A673 (cell line): Measurements from ENCODE around the gene SIVA1. TPM values are rescaled to one million over a fixed set of nuclear protein-coding genes. Genes with fewer than 3 reads are reported as not detected.

Experiments used
- BruUV-seq: library from RNA; stranded (reverse); fragments of 400-500 nt; replicated peaks from 2 replicates; lab custom pipeline; 2021; lab: Mats Ljungman, UMichigan
- CTCF ChIA-PET: fragments of 300-600 bp; sonication (Branson Sonifier 250); formaldehyde crosslinking; loops from one replicate; lab custom pipeline; 2022; ENCODE audit warnings: antibody characterized with exemption; lab: Charles Lee
- POLR2A ChIA-PET: fragments of 300-600 bp; sonication (Branson Sonifier 250); formaldehyde crosslinking; loops from one replicate; lab custom pipeline; 2022; ENCODE audit warnings: antibody characterized with exemption; ENCODE audit not compliant: low non-redundant PET; lab: Charles Lee
- DNase-seq: peaks from one replicate; pipeline ENCODE4 v3.0.0-alpha.2; 2015; ENCODE audit warnings: low spot score
- H3K27ac ChIP-seq: fragments of 200-600 bp; sonication (generic); 2 replicates; pipeline ENCODE4 v1.5.1; 2016; ENCODE audit warnings: mixed run types, low read depth, mild to moderate bottlenecking, mixed read lengths, antibody characterized with exemption, low read length; ENCODE audit not compliant: poor library complexity, severe bottlenecking
- H3K27me3 ChIP-seq: fragments of 200-600 bp; sonication (generic); replicated peaks from 2 replicates; pipeline ENCODE4 v1.6.1; 2017; ENCODE audit warnings: mixed run types, low read depth, mild to moderate bottlenecking, mixed read lengths, antibody characterized with exemption, low read length; ENCODE audit not compliant: insufficient read depth, poor library complexity
- H3K36me3 ChIP-seq: fragments of 200-600 bp; sonication (generic); 2 replicates; pipeline ENCODE4 v1.6.1; 2016; ENCODE audit warnings: mixed run types, mild to moderate bottlenecking, mixed read lengths, antibody characterized with exemption, low read length; ENCODE audit not compliant: insufficient read depth, poor library complexity, severe bottlenecking
- H3K4me1 ChIP-seq: fragments of 200-600 bp; sonication (generic); 2 replicates; pipeline ENCODE4 v1.6.1; 2017; ENCODE audit warnings: mixed run types, mild to moderate bottlenecking, mixed read lengths, antibody characterized with exemption, low read length; ENCODE audit not compliant: insufficient read depth, poor library complexity, severe bottlenecking
- H3K4me3 ChIP-seq: fragments of 200-600 bp; sonication (generic); 2 replicates; pipeline ENCODE4 v1.5.1; 2016; ENCODE audit warnings: low read depth, mixed run types, mild to moderate bottlenecking, mixed read lengths, low read length; ENCODE audit not compliant: poor library complexity, severe bottlenecking
- H3K9me3 ChIP-seq: fragments of 200-600 bp; sonication (generic); 2 replicates; pipeline ENCODE4 v1.6.1; 2016; ENCODE audit warnings: mixed run types, low read depth, mild to moderate bottlenecking, mixed read lengths, antibody characterized with exemption, low read length; ENCODE audit not compliant: poor library complexity, severe bottlenecking
- CTCF ChIP-seq: fragments of 300-800, 200-600 bp; sonication (generic); conservative IDR thresholded peaks from 2 replicates; pipeline ENCODE4 v1.5.1; 2017; ENCODE audit warnings: low read depth, mild to moderate bottlenecking, antibody characterized with exemption, low read length, moderate library complexity, mixed read lengths
- EZH2 ChIP-seq: fragments of 200-600 bp; sonication (generic); IDR thresholded peaks from 2 replicates; pipeline ENCODE4 v1.6.1; 2017; ENCODE audit warnings: borderline replicate concordance, low read depth, mild to moderate bottlenecking, mixed read lengths, antibody characterized with exemption, low read length; ENCODE audit not compliant: poor library complexity, severe bottlenecking
- intact Hi-C: fragments of 100-400 bp; cut with micrococcal nuclease; formaldehyde crosslinking; loops from one replicate; pipeline ENCODE4 v1.10.0; 2022; ENCODE audit not compliant: unreplicated experiment
- total RNA-seq: library from RNA; stranded (reverse); gene quantifications from 2 replicates; pipeline ENCODE4 v1.2.3, GENCODE V29; 2021

Gene SIVA1
- total RNA-seq, 1 experiment from 2014 or later: 79.6 TPM

GRCh38 chr14:104803912-104804410, 51.0 kb downstream of the SIVA1 start:
- POLR2A ChIA-PET: interaction anchor here (0.5 kb wide), 1 partner anchor 406 kb away, joined by 3 read pairs; no protein-coding TSS in a partner anchor
- DNase-seq: no peak
- BruUV-seq: no TSS peak
- H3K27ac ChIP-seq: no peak overlapping the region
- TF ChIP-seq CTCF (no peak), EZH2 (no peak)
- CTCF ChIA-PET: no interaction called here
- no peak overlapping the region for H3K4me3 ChIP-seq
- H3K27me3 ChIP-seq: no peaks in the 10 kb centered on the region
- H3K9me3 ChIP-seq: no peaks in the 10 kb centered on the region
- intact Hi-C loops: no loop called here
- no peaks in the 10 kb centered on the region for H3K36me3 ChIP-seq
- H3K4me1 ChIP-seq: peaks cover 18% of the 10 kb centered on the region

- intact Hi-C loops: no loop called here
- no peak overlapping the region for H3K27ac ChIP-seq
- no peaks in the 10 kb centered on the region for H3K27me3 ChIP-seq
- H3K4me1 ChIP-seq: peaks cover 18% of the 10 kb centered on the region
- POLR2A ChIA-PET: no interaction called here
- H3K4me3 ChIP-seq: no peak overlapping the region
- CTCF ChIA-PET: no interaction called here
- TF ChIP-seq CTCF (no peak), EZH2 (no peak)
- H3K36me3 ChIP-seq: no peaks in the 10 kb centered on the region
- BruUV-seq: no TSS peak
- no peaks in the 10 kb centered on the region for H3K9me3 ChIP-seq
- no peak for DNase-seq
These were observed 51.8 kb downstream of the SIVA1 start for GRCh38 chr14:104804481-104805325.

- no TSS peak for BruUV-seq
- CTCF ChIA-PET: no interaction called here
- POLR2A ChIA-PET: no interaction called here
- DNase-seq: peak; percentile 83
- Histone ChIP-seq H3K9me3 (no peaks in the 10 kb centered on the region), H3K4me1 (peaks cover 15% of the 10 kb centered on the region), H3K27me3 (no peaks in the 10 kb centered on the region), H3K4me3 (no peak overlapping the region), H3K36me3 (no peaks in the 10 kb centered on the region), H3K27ac (no peak overlapping the region)
- TF ChIP-seq CTCF: no peak
- TF ChIP-seq EZH2: no peak
- intact Hi-C loops: no loop called here
These were observed 52.4 kb downstream of the SIVA1 start for GRCh38 chr14:104805326-104805678.
